ENCODE measurements around the gene CCDC86. TPM values are rescaled to one million over a fixed set of nuclear protein-coding genes. Genes with fewer than 3 reads are reported as not detected.

CCDC86 gene
- polyA plus RNA-seq, 2 of the 4 experiments (the other 2 are of a cell fraction) = 42.8 to 71.1 TPM

DNA sequence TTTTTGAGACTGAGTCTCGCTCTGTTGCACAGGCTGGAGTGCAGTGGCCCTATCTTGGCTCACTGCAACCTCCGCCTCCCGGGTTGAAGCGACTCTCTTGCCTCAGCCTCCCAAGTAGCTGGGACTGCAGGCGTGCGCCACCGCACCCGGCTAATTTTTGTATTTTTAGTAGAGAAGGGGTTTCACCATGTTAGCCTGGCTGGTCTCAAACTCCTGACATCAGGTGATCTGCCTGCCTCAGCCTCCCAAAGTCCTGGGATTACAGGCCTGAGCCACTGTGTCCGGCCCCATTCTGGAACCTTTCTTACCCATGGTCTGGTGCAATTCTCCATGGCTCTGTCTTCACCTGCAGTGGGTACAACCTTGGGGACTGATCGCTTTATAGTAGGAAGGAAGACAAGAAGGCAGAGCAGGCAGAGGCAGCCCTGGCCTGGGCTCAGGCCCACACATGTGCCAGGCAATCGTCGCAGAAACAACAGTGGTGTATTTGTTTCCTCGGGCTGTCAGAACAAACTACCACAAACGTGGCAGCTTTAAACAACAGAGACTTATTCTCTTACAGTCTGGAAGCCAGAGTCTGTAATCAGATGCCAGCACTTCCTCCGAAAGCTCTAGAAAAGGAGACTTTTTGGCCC is 17.8 kb downstream of the CCDC86 start:
- H3K27ac ChIP-seq = no peak overlapping the region
- H3K9me3 ChIP-seq = no peaks in the 10 kb centered on the region
- H3K4me3 ChIP-seq = no peak overlapping the region
- H3K4me1 ChIP-seq = no peaks in the 10 kb centered on the region
- POLR2A ChIA-PET = no interaction called here
- 80% methylated on average over 15 of the region's 15 CpGs for WGBS (ENCODE audit: missing lambda C conversion rate)
- TF ChIP-seq HES2 (IDR thresholded peaks at IDR 0.05) = no peak
- no peak for TF ChIP-seq FOXS1 (CRISPR knock-in tag; IDR thresholded peaks at IDR 0.05)
- TF ChIP-seq POLR2A (IDR thresholded peaks at IDR 0.05; ENCODE audit: low read length) = no peak
- TF ChIP-seq REST (IDR thresholded peaks at IDR 0.05) = no peak
- TF ChIP-seq TFCP2L1 (CRISPR knock-in tag; IDR thresholded peaks at IDR 0.05) = no peak
- TF ChIP-seq HOXB13 (CRISPR knock-in tag; IDR thresholded peaks at IDR 0.05; ENCODE audit: low read depth) = no peak
- TF ChIP-seq, protein P1, sequence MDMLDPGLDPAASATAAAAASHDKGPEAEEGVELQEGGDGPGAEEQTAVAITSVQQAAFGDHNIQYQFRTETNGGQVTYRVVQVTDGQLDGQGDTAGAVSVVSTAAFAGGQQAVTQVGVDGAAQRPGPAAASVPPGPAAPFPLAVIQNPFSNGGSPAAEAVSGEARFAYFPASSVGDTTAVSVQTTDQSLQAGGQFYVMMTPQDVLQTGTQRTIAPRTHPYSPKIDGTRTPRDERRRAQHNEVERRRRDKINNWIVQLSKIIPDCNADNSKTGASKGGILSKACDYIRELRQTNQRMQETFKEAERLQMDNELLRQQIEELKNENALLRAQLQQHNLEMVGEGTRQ (IDR thresholded peaks at IDR 0.05) = no peak
- TF ChIP-seq EP300 (IDR thresholded peaks at IDR 0.05) = no peak
- no peak for TF ChIP-seq ZC3H11A (IDR thresholded peaks at IDR 0.05)
- no peak for TF ChIP-seq NPAS2 (CRISPR knock-in tag; IDR thresholded peaks at IDR 0.05; ENCODE audit: borderline replicate concordance)
- no peak for TF ChIP-seq RARB (CRISPR knock-in tag; IDR thresholded peaks at IDR 0.05)
- no peak for TF ChIP-seq FOSL2 (IDR thresholded peaks at IDR 0.05)
- no peak for TF ChIP-seq FOSL2 (CRISPR knock-in tag; IDR thresholded peaks at IDR 0.05)
- no peak for TF ChIP-seq FOSB (CRISPR knock-in tag; IDR thresholded peaks at IDR 0.05)
- TF ChIP-seq CBX2 (IDR thresholded peaks at IDR 0.05; ENCODE audit: borderline replicate concordance, low read depth) = no peak
- H3K4me2 ChIP-seq = no peak overlapping the region
- CTCF ChIA-PET = interaction anchor here (1.3 to 1.5 kb wide), 2 partner anchors 29 to 40 kb away, joined by 3 to 6 read pairs; no protein-coding TSS in a partner anchor
- no peak for FAIRE-seq
- no peak for DNase-seq (ENCODE audit: low read depth in 1 of 2, low spot score in 1 of 2)
- ATAC-seq = no peak

DNA sequence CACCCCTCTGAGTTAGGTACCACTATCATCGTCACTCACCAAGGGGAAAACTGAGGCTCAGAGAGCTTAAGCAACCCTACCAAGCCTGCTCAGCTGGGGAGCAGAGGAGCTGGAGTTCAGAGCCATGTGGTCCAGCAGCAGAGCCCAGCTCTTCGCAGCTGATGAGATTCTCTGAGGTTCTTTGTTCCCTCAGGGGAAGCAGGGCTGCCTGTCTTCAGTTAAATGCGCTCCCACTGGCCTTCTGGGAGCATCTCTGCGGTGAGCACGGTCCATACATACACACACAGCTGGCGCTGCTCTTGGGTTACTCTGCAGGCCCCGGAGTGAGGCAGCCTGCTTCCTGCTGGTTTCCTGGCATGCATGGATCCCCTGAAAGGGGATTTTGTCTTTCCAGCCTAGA is 19.0 kb downstream of the CCDC86 start:
- Histone ChIP-seq H3K4me3 (no peak overlapping the region), H3K4me1 (no peaks in the 10 kb centered on the region), H3K9me3 (no peaks in the 10 kb centered on the region), H3K4me2 (no peak overlapping the region), H3K27ac (no peak overlapping the region)
- DNase-seq (ENCODE audit: low read depth in 1 of 2, low spot score in 1 of 2) = no peak
- WGBS (ENCODE audit: missing lambda C conversion rate) = 94% methylated on average over 6 of the region's 7 CpGs
- ATAC-seq = no peak
- TF ChIP-seq NFE2L2 (conservative IDR thresholded peaks at IDR 0.05; ENCODE audit: low read length) (no peak), KDM5A (IDR thresholded peaks at IDR 0.05) (no peak), MAX (IDR thresholded peaks at IDR 0.05) (no peak), MAFK (IDR thresholded peaks at IDR 0.05; ENCODE audit: partially characterized antibody) (no peak), NPAS2 (CRISPR knock-in tag; IDR thresholded peaks at IDR 0.05; ENCODE audit: borderline replicate concordance) (no peak), ZC3H11A (IDR thresholded peaks at IDR 0.05) (no peak), POLR2AphosphoS2 (conservative IDR thresholded peaks at IDR 0.05; ENCODE audit: low read length) (no peak)
- ChIA-PET CTCF (interaction anchor here (0.9 to 1.5 kb wide), 2 partner anchors 30 to 39 kb away, joined by 3 to 6 read pairs; no protein-coding TSS in a partner anchor), POLR2A (no interaction called here)
- no peak for FAIRE-seq

- no peak overlapping the region for H3K4me3 ChIP-seq
- no peak overlapping the region for H3K4me2 ChIP-seq
- no peaks in the 10 kb centered on the region for H3K9me3 ChIP-seq
- ATAC-seq (no peak), DNase-seq (ENCODE audit: low read depth in 1 of 2, low spot score in 1 of 2) (no peak), FAIRE-seq (no peak)
- no peaks in the 10 kb centered on the region for H3K4me1 ChIP-seq
- no peak overlapping the region for H3K27ac ChIP-seq
- WGBS (ENCODE audit: missing lambda C conversion rate) = 81% methylated on average over 9 of the region's 9 CpGs
- TF ChIP-seq JUN (IDR thresholded peaks at IDR 0.05) (no peak), RCOR1 (IDR thresholded peaks at IDR 0.05; ENCODE audit: low read depth, low read length) (no peak), CTCF (IDR thresholded peaks at IDR 0.05) (no peak), NFE2L2 (conservative IDR thresholded peaks at IDR 0.05; ENCODE audit: low read length) (no peak), NPAS2 (CRISPR knock-in tag; IDR thresholded peaks at IDR 0.05; ENCODE audit: borderline replicate concordance) (no peak), JUNB (IDR thresholded peaks at IDR 0.05) (no peak), FOSB (CRISPR knock-in tag; IDR thresholded peaks at IDR 0.05) (no peak), RAD21 (conservative IDR thresholded peaks at IDR 0.05 in 1 of 2, IDR thresholded peaks at IDR 0.05 in 1 of 2) (no peak), BCL3 (IDR thresholded peaks at IDR 0.05) (no peak)
- POLR2A ChIA-PET = no interaction called here
- CTCF ChIA-PET = no interaction called here
These were observed 20.3 kb downstream of the CCDC86 start for GRCh38 chr11:60862171-60862570.
